HG03097 (cell line): ENCODE results near the gene ACVR2B.

Experiments used
- ATAC-seq: cut with Tn5 transposase; IDR thresholded peaks from one replicate; pipeline ENCODE4 v1.9.1; 2021; ENCODE audit not compliant: unreplicated experiment, low FRiP score

The ACVR2B gene

GRCh38 chr3:38480093-38480445 is 26.4 kb downstream of the ACVR2B start:
- no peak for ATAC-seq

- no peak for ATAC-seq
Measured at GRCh38 chr3:38480930-38481329, 27.2 kb downstream of the ACVR2B start.

GRCh38 chr3:38482951-38483350 is 29.3 kb downstream of the ACVR2B start:
- ATAC-seq = no peak

GRCh38 chr3:38487323-38487722 is 33.6 kb downstream of the ACVR2B start:
- ATAC-seq = peak; percentile 78

GRCh38 chr3:38488949-38489348 is 35.3 kb downstream of the ACVR2B start:
- ATAC-seq = no peak

GRCh38 chr3:38489766-38490165 is 36.1 kb downstream of the ACVR2B start:
- ATAC-seq = no peak

GRCh38 chr3:38490281-38491030 is 36.8 kb downstream of the ACVR2B start:
- ATAC-seq = no peak

- ATAC-seq = no peak
Measured at GRCh38 chr3:38491215-38491614, 37.5 kb downstream of the ACVR2B start.

GRCh38 chr3:38493031-38493430 is 39.3 kb downstream of the ACVR2B start:
- no peak for ATAC-seq

GRCh38 chr3:38496131-38496910 is 42.6 kb downstream of the ACVR2B start, which contains the start of gene EXOG:
EXOG (plus strand) TSS chr3:38496340; CDS start chr3:38496368, 28 bp downstream.
- ATAC-seq = peak; percentile 82

- no peak for ATAC-seq
Measured at GRCh38 chr3:38497031-38497430, 43.3 kb downstream of the ACVR2B start.

GRCh38 chr3:38500688-38501417 is 47.2 kb downstream of the ACVR2B start:
- no peak for ATAC-seq

GRCh38 chr3:38507120-38507519 is 53.4 kb downstream of the ACVR2B start:
- peak; percentile 99 for ATAC-seq

- ATAC-seq = no peak
Measured at GRCh38 chr3:38509732-38510131, 56.0 kb downstream of the ACVR2B start.

- no peak for ATAC-seq
Measured at GRCh38 chr3:38510631-38511030, 56.9 kb downstream of the ACVR2B start.

- no peak for ATAC-seq
Measured at GRCh38 chr3:38511546-38511945, 57.9 kb downstream of the ACVR2B start.

GRCh38 chr3:38515367-38515766 is 61.7 kb downstream of the ACVR2B start:
- no peak for ATAC-seq

- no peak for ATAC-seq
Measured at GRCh38 chr3:38516669-38517068, 63.0 kb downstream of the ACVR2B start.

- no peak for ATAC-seq
Measured at GRCh38 chr3:38519000-38519399, 65.3 kb downstream of the ACVR2B start.

- no peak for ATAC-seq
Measured at GRCh38 chr3:38519651-38520050, 66.0 kb downstream of the ACVR2B start.

- no peak for ATAC-seq
Measured at GRCh38 chr3:38521391-38521987, 67.8 kb downstream of the ACVR2B start.
